ENCODE measurements around the gene BCL6B. TPM values are rescaled to one million over a fixed set of nuclear protein-coding genes. Genes with fewer than 3 reads are reported as not detected.

BCL6B gene
- total and polyA plus RNA-seq, 2 experiments from 2014 or later: 3.3 to 4.5 TPM

DNA sequence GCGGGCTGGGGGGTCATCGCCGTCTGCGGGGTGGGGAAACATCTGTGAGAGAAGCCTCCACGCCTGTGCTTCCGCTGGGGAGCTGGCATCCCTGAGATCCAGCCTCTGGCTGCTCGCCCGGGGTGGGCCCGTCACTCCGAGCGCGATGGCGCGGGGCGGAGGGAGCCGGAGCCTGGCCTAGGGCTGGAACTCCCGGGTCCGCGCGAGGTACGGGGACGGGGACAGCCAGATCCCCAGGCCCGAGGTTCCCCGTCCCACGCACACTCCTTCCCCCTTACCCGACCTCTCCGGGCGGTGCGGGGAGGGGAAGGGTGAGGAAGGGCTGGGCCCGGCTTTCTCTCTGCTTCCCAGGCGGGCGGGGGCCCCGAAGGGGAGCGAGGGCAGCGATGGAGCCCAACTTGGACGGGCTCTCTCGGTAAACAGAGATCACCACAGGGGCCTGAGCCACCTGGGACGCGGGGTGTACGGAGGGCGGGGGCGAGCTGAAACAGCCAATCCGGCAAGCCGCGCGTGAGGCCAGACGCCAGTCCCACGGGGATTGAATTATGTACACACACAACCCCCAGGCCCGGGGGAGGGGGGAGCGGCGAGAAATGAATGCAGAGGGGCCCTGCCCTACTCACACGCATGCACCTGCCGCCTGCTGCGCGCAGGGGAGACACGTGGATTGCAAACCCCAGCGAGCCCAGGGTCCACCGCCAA is 20.8 kb downstream of the BCL6B start, which contains the start of gene SLC16A11 (continued):
- TF ChIP-seq, protein P1, sequence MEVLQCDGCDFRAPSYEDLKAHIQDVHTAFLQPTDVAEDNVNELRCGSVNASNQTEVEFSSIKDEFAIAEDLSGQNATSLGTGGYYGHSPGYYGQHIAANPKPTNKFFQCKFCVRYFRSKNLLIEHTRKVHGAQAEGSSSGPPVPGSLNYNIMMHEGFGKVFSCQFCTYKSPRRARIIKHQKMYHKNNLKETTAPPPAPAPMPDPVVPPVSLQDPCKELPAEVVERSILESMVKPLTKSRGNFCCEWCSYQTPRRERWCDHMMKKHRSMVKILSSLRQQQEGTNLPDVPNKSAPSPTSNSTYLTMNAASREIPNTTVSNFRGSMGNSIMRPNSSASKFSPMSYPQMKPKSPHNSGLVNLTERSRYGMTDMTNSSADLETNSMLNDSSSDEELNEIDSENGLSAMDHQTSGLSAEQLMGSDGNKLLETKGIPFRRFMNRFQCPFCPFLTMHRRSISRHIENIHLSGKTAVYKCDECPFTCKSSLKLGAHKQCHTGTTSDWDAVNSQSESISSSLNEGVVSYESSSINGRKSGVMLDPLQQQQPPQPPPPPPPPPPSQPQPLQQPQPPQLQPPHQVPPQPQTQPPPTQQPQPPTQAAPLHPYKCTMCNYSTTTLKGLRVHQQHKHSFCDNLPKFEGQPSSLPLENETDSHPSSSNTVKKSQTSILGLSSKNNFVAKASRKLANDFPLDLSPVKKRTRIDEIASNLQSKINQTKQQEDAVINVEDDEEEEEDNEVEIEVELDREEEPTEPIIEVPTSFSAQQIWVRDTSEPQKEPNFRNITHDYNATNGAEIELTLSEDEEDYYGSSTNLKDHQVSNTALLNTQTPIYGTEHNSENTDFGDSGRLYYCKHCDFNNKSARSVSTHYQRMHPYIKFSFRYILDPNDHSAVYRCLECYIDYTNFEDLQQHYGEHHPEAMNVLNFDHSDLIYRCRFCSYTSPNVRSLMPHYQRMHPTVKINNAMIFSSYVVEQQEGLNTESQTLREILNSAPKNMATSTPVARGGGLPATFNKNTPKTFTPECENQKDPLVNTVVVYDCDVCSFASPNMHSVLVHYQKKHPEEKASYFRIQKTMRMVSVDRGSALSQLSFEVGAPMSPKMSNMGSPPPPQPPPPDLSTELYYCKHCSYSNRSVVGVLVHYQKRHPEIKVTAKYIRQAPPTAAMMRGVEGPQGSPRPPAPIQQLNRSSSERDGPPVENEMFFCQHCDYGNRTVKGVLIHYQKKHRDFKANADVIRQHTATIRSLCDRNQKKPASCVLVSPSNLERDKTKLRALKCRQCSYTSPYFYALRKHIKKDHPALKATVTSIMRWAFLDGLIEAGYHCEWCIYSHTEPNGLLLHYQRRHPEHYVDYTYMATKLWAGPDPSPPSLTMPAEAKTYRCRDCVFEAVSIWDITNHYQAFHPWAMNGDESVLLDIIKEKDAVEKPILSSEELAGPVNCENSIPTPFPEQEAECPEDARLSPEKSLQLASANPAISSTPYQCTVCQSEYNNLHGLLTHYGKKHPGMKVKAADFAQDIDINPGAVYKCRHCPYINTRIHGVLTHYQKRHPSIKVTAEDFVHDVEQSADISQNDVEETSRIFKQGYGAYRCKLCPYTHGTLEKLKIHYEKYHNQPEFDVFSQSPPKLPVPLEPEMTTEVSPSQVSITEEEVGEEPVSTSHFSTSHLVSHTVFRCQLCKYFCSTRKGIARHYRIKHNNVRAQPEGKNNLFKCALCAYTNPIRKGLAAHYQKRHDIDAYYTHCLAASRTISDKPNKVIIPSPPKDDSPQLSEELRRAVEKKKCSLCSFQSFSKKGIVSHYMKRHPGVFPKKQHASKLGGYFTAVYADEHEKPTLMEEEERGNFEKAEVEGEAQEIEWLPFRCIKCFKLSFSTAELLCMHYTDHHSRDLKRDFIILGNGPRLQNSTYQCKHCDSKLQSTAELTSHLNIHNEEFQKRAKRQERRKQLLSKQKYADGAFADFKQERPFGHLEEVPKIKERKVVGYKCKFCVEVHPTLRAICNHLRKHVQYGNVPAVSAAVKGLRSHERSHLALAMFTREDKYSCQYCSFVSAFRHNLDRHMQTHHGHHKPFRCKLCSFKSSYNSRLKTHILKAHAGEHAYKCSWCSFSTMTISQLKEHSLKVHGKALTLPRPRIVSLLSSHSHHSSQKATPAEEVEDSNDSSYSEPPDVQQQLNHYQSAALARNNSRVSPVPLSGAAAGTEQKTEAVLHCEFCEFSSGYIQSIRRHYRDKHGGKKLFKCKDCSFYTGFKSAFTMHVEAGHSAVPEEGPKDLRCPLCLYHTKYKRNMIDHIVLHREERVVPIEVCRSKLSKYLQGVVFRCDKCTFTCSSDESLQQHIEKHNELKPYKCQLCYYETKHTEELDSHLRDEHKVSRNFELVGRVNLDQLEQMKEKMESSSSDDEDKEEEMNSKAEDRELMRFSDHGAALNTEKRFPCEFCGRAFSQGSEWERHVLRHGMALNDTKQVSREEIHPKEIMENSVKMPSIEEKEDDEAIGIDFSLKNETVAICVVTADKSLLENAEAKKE (CRISPR knock-in tag; IDR thresholded peaks at IDR 0.05): no peak
- TF ChIP-seq, protein P2, sequence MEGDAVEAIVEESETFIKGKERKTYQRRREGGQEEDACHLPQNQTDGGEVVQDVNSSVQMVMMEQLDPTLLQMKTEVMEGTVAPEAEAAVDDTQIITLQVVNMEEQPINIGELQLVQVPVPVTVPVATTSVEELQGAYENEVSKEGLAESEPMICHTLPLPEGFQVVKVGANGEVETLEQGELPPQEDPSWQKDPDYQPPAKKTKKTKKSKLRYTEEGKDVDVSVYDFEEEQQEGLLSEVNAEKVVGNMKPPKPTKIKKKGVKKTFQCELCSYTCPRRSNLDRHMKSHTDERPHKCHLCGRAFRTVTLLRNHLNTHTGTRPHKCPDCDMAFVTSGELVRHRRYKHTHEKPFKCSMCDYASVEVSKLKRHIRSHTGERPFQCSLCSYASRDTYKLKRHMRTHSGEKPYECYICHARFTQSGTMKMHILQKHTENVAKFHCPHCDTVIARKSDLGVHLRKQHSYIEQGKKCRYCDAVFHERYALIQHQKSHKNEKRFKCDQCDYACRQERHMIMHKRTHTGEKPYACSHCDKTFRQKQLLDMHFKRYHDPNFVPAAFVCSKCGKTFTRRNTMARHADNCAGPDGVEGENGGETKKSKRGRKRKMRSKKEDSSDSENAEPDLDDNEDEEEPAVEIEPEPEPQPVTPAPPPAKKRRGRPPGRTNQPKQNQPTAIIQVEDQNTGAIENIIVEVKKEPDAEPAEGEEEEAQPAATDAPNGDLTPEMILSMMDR (conservative IDR thresholded peaks at IDR 0.05; ENCODE audit: low read depth in 2 of 2): no peak
- TF ChIP-seq, protein P3, sequence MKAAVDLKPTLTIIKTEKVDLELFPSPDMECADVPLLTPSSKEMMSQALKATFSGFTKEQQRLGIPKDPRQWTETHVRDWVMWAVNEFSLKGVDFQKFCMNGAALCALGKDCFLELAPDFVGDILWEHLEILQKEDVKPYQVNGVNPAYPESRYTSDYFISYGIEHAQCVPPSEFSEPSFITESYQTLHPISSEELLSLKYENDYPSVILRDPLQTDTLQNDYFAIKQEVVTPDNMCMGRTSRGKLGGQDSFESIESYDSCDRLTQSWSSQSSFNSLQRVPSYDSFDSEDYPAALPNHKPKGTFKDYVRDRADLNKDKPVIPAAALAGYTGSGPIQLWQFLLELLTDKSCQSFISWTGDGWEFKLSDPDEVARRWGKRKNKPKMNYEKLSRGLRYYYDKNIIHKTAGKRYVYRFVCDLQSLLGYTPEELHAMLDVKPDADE (IDR thresholded peaks at IDR 0.05): no peak
- TF ChIP-seq EZH2phosphoT487 (IDR thresholded peaks at IDR 0.05; ENCODE audit: unreplicated experiment) (no peak), JUNB (IDR thresholded peaks at IDR 0.05; ENCODE audit: unreplicated experiment) (no peak), POLR2AphosphoS5 (IDR thresholded peaks at IDR 0.05; ENCODE audit: low read depth) (no peak)
- TF ChIP-seq, protein P4, sequence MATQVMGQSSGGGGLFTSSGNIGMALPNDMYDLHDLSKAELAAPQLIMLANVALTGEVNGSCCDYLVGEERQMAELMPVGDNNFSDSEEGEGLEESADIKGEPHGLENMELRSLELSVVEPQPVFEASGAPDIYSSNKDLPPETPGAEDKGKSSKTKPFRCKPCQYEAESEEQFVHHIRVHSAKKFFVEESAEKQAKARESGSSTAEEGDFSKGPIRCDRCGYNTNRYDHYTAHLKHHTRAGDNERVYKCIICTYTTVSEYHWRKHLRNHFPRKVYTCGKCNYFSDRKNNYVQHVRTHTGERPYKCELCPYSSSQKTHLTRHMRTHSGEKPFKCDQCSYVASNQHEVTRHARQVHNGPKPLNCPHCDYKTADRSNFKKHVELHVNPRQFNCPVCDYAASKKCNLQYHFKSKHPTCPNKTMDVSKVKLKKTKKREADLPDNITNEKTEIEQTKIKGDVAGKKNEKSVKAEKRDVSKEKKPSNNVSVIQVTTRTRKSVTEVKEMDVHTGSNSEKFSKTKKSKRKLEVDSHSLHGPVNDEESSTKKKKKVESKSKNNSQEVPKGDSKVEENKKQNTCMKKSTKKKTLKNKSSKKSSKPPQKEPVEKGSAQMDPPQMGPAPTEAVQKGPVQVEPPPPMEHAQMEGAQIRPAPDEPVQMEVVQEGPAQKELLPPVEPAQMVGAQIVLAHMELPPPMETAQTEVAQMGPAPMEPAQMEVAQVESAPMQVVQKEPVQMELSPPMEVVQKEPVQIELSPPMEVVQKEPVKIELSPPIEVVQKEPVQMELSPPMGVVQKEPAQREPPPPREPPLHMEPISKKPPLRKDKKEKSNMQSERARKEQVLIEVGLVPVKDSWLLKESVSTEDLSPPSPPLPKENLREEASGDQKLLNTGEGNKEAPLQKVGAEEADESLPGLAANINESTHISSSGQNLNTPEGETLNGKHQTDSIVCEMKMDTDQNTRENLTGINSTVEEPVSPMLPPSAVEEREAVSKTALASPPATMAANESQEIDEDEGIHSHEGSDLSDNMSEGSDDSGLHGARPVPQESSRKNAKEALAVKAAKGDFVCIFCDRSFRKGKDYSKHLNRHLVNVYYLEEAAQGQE (IDR thresholded peaks at IDR 0.05; ENCODE audit: unreplicated experiment): no peak

All from GM23338 (cell line).